ENCODE data around the gene KRT82.

GRCh38 chr12:52403561-52403960 is 2.6 kb downstream of the KRT82 start:
- no peak for TF ChIP-seq CTCF (IDR thresholded peaks at IDR 0.05)
- TF ChIP-seq ZFX (IDR thresholded peaks at IDR 0.05; ENCODE audit: borderline replicate concordance) = no peak

All from 22Rv1 (cell line).